Esophagus squamous epithelium (tissue), 5 donors: ENCODE data around the gene PFKL. TPM values are rescaled to one million over a fixed set of nuclear protein-coding genes. Genes with fewer than 3 reads are reported as not detected.
A peak's percentile ranks its signal among the peaks of the same experiment; 100 is the strongest.

Experiments
- DNase-seq: peaks from one replicate; lab custom pipeline; 2025; lab: John Stamatoyannopoulos, UW
- H3K27ac ChIP-seq, 4 donors: fragments of 200-600 bp; sonication (generic); one replicate each; pipeline ENCODE4 v1.5.1; 2016 to 2019; ENCODE audit warnings: mild to moderate bottlenecking in 1 of 4
- H3K27me3 ChIP-seq, 4 donors: fragments of 200-600 bp; sonication (generic); 1 replicate in 3 of 4; 2 replicates in 1 of 4; pipeline versions ENCODE4 v1.5.1 to v1.6.0; 2017 to 2021; ENCODE audit warnings: antibody characterized with exemption in 1 of 4
- H3K36me3 ChIP-seq, 3 donors: fragments of 200-600 bp; sonication (generic); one replicate each; pipeline ENCODE4 v1.5.1; 2016 to 2019
- H3K4me1 ChIP-seq, 3 donors: fragments of 200-600 bp; sonication (generic); one replicate each; pipeline ENCODE4 v1.5.1; 2017 to 2019
- H3K4me3 ChIP-seq, 4 donors: fragments of 200-600 bp; sonication (generic); 1 replicate in 3 of 4; 2 replicates in 1 of 4; pipeline ENCODE4 v1.5.1; 2016 to 2019; ENCODE audit warnings: mild to moderate bottlenecking in 2 of 4, moderate library complexity in 1 of 4
- H3K9me3 ChIP-seq, 3 donors: fragments of 200-600 bp; sonication (generic); one replicate each; pipeline ENCODE4 v1.5.1; 2016 to 2019
- CTCF ChIP-seq, 6 experiments: fragments of 450-650 bp in 4 of 6; fragments of 200-600 bp in 2 of 6; sonication (generic) in 2 of 6; IDR thresholded peaks; one replicate each; pipeline ENCODE4 v1.5.1; 2016 to 2019; ENCODE audit warnings: antibody characterized with exemption in 6 of 6, mild to moderate bottlenecking in 4 of 6, moderate library complexity in 4 of 6
- POLR2A ChIP-seq, 4 donors: fragments of 450-650 bp; IDR thresholded peaks; one replicate each; pipeline ENCODE4 v1.6.1; 2017; ENCODE audit warnings: antibody characterized with exemption in 4 of 4, mild to moderate bottlenecking in 4 of 4, moderate library complexity in 3 of 4
- WGBS, 2 donors: methylation state at CpG; one replicate each; pipeline ENCODE4 v1.1.5; 2018; 5-methylcytosine and 5-hydroxymethylcytosine counted together
- intact Hi-C: fragments of 100-400 bp; cut with DNase I; formaldehyde crosslinking; loops from one replicate; pipeline ENCODE4 v1.15.0; 2022
- total RNA-seq, 4 donors: library from RNA; depleted of rRNA; stranded (reverse); fragments of >200 nt; gene quantifications; one replicate each; pipeline ENCODE4 v1.1.0, GENCODE V29; 2016
- donor health status: DM: yes; HTN: yes; CAD: no.

PFKL gene
- total RNA-seq, 4 donors from 2014 or later, result 81.3 to 135 (median 94.6) TPM

- Histone ChIP-seq H3K36me3 (no peaks in the 10 kb centered on the region), H3K9me3 (no peaks in the 10 kb centered on the region), H3K27me3 (peaks cover 0 to 40% (median 3%) of the 10 kb centered on the region in 4 donors), H3K27ac (peak overlapping the region in 1 of 4 donors; percentile 79), H3K4me1 (peaks cover 0 to 13% (median 9%) of the 10 kb centered on the region in 3 donors), H3K4me3 (peak overlapping the region in 1 of 4 donors; percentile 2)
- DNase-seq, result no peak
- WGBS, 2 donors, result 73 to 76% methylated on average over 9 to 10 of the region's 24 CpGs
- TF ChIP-seq CTCF (IDR thresholded peaks at IDR 0.05) (no peak), POLR2A (IDR thresholded peaks at IDR 0.05) (no peak)
- intact Hi-C loops, result no loop called here
Measured at GRCh38 chr21:44354775-44355771, 55.2 kb downstream of the PFKL start.

GRCh38 chr21:44356160-44356559 lies 56.3 kb downstream of the PFKL start:
- 82 to 85% methylated on average over 8 to 11 of the region's 11 CpGs for WGBS, 2 donors
- TF ChIP-seq CTCF (IDR thresholded peaks at IDR 0.05), result no peak
- TF ChIP-seq POLR2A (IDR thresholded peaks at IDR 0.05), result no peak
- no peak overlapping the region for H3K4me3 ChIP-seq

GRCh38 chr21:44356636-44357035 lies 56.8 kb downstream of the PFKL start:
- 69 to 81% methylated on average over 6 of the region's 6 CpGs for WGBS, 2 donors
- Histone ChIP-seq H3K36me3 (no peaks in the 10 kb centered on the region), H3K4me1 (no peaks in the 10 kb centered on the region), H3K27ac (no peak overlapping the region), H3K27me3 (peaks cover 0 to 24% (median 0%) of the 10 kb centered on the region in 4 donors), H3K9me3 (no peaks in the 10 kb centered on the region), H3K4me3 (no peak overlapping the region)
- TF ChIP-seq CTCF (IDR thresholded peaks at IDR 0.05), result no peak
- TF ChIP-seq POLR2A (IDR thresholded peaks at IDR 0.05), result no peak
- DNase-seq, result no peak
- intact Hi-C loops, result no loop called here

More at GRCh38 chr21:44356160-44356559, 56.3 kb downstream of the PFKL start:
- no peaks in the 10 kb centered on the region for H3K36me3 ChIP-seq
- H3K27ac ChIP-seq, result no peak overlapping the region
- DNase-seq, result no peak
- peaks cover 0 to 3% (median 0%) of the 10 kb centered on the region in 3 donors for H3K4me1 ChIP-seq
- no peaks in the 10 kb centered on the region for H3K9me3 ChIP-seq
- intact Hi-C loops, result no loop called here
- H3K27me3 ChIP-seq, result peaks cover 0 to 29% (median under 1%) of the 10 kb centered on the region in 4 donors

GRCh38 chr21:44357064-44357837 lies 57.4 kb downstream of the PFKL start:
- H3K4me3 ChIP-seq, result no peak overlapping the region
- TF ChIP-seq POLR2A (IDR thresholded peaks at IDR 0.05) (no peak), CTCF (IDR thresholded peaks at IDR 0.05) (no peak)
- H3K27me3 ChIP-seq, result peaks cover 0 to 18% (median 0%) of the 10 kb centered on the region in 4 donors
- WGBS, 2 donors, result 60 to 86% methylated on average over 1 to 4 of the region's 21 CpGs
- H3K9me3 ChIP-seq, result no peaks in the 10 kb centered on the region
- no peaks in the 10 kb centered on the region for H3K4me1 ChIP-seq
- no peak for DNase-seq
- H3K27ac ChIP-seq, result no peak overlapping the region
- H3K36me3 ChIP-seq, result no peaks in the 10 kb centered on the region
- intact Hi-C loops, result no loop called here
